HG02678 (cell line): ENCODE results near the gene BDKRB2.

ENCODE experiments used
- ATAC-seq: cut with Tn5 transposase; IDR thresholded peaks from one replicate; pipeline ENCODE4 v1.9.1; 2021; ENCODE audit warnings: mild to moderate bottlenecking, moderate library complexity; ENCODE audit not compliant: unreplicated experiment

Gene BDKRB2

GRCh38 chr14:96268431-96269358 lies 64.1 kb downstream of the BDKRB2 start:
- ATAC-seq = no peak

GRCh38 chr14:96269359-96269710 lies 64.7 kb downstream of the BDKRB2 start:
- no peak for ATAC-seq

DNA sequence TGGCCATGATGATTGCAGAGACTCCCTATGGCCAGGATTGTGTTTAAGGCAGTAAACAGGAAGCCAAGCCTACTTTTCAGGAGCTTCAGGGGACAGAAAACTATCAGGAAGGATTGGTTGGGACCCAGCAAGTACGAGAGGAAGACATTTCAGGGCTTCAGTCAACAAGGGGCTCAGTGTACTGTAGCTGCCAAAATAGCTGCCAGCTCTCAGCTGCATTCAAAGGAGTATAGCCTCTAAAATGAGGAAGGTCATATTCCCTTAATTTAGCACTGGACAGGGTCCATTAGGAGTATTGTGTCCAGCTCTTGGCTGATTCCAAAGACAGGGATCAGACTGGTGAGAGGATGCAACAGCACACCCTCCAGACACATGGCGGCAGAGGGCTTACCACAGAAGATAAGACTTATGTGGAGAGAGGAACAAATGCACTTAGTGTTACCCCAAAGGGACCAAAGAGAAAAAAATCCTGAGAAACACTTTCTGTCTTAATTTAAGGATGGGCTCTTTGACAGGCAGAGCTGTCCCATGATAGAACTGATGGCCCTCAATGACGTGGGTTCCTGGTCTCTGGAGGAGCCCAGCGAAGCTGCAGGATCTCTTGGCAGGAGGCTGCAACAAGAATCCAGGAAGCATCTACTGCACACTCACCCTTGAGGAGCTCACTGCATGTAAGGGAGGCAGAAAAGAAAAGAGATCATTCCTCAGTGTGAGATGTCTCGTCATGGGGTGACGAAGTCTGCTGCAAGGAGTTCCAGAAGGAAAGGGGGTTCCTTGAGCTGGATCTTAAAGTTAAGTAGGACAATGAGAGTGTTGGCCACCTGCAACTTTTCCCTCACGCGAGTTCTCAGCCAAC lies 66.2 kb downstream of the BDKRB2 start:
- ATAC-seq = no peak

- ATAC-seq = no peak
These were observed 66.8 kb downstream of the BDKRB2 start for GRCh38 chr14:96271421-96271762.

GRCh38 chr14:96272777-96273473 lies 68.3 kb downstream of the BDKRB2 start:
- no peak for ATAC-seq

DNA sequence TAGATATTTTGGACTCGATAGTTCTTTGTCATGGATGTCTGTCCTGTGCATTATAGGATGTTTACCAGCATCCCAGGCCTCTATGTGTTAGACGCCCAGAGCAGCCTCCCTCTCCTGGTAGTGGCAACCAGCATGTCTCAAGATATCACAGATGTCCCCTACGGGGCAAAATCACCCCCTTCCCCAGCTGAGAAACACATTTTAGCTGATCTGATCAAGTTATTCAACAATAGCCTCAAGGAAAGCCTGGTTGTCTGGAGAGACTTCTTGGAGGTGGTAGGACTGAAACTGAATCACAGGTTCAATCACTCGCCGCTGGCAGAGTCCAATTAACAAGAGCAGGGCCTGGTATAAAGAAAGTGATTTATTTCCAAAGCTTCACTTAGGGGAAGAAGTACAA lies 69.0 kb downstream of the BDKRB2 start:
- ATAC-seq = no peak

DNA sequence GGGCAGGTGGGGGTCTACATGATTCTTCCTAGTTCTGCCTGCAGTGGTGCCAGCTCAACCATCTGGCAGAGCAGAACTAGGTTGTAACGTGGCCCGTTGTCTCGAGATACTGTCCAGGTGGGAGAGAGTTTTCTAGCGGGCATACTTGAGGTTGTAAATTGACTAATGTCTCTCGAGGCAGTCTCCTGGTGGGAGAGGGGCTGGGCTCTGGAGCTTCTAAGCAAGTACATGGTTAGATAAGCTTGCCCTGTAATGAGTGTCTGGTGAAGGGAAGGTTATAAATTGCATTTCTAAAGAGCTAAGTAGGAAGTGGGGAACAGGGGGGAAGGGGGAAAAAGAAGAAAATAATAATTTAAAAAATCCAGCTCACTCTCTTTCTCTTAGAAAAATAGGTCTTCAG lies 69.5 kb downstream of the BDKRB2 start:
- no peak for ATAC-seq

GRCh38 chr14:96274543-96274942 lies 69.9 kb downstream of the BDKRB2 start:
- ATAC-seq = no peak

DNA sequence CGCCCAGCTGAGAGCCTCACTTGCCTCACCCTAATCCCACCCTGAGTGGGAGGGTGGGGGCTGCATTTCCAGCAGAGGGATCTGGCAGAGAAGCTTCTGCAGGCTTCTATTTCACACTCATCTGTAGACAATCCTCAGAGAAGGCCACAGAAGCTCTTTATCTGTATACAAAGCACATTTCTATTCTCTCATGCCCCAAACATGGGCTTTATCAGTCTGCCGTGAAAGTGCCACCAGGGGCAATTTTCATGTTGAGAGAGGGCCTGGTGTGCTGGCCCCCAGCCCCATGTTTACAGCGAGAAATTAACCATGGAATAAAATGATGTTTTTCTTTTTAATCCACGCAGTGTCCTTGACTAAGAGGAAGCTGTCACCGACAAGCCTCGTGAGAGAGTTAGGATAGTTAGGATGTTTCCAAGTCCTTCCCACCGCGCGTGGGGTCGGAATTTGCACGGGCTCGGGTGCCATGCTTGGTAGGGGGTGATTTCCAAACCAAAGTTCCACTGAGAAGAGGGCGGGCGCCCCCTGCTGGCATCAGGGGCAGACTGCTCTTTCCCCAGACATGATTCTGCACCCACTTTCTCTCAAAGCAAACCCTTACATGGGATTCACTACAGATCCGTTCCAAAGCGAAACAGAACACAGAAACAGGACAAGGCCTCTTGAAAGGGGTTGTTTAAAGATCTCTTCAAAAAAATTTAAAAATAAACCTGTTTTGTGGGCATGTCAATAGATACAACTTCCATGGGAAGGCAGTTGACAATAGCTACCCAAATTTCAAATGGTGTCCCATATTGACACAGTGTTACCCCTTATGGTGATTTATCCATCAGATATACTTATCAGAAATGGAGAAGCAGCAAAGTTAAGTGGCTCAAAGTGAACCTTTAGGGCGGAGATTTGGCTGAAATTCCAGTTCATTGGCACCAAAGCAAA lies 70.8 kb downstream of the BDKRB2 start:
- ATAC-seq = no peak

DNA sequence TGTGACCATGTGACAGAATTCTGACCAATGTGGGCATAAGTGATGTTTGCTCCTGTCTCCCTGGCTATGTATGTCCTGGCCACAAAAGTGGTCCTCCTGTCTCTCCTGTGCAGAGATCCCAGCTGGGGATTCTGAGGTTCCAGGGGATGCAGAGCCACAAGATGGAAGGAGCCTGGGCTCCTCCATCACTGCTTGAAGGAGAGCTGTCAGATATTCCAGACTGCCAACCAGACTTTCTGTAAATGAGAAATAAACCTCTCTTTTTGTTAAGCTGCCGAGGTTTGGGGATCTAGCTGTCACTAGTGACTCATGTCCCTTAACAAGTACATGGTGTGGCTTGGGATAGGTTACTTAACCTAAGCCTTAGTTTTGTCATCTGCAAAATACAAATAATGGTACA lies 73.3 kb downstream of the BDKRB2 start:
- ATAC-seq = no peak

DNA sequence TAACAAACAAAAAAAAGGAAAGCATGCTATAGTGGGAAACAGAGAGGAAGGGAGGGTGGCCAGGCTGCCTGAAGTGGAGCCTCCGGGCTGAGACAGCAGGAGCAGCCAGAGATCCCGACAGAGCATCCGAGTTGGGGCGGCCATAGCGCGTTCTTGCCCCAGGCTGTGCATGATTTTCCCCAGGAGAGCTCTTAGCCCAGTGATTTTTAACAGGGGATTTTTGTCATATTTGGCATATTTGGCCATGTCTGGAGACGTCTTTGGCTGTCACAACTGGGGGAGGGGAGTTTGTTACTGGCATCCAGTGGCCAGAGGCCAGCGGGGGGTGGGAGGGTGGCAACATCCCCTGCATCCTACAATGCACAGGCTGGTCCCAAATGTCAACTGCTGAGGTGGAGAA lies 74.9 kb downstream of the BDKRB2 start:
- no peak for ATAC-seq

DNA sequence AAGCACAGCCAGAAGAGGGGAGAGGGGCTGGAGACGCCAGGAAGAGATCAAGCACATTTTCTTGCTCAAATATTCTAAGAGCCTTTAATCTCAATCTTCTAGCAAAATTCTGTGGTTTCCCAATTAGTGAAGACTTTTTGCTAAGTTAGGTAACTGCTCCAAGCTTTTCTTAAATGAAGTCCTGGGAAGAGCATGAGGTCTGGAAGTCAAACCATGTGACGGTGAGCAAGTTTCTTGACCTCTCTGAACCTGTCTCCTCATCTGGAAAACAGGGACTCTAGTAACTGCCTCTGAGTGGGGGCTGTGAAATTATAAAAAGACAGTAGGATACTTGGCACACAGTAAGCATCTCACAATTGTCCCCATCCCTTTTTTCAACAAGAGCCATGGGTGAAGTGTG lies 75.5 kb downstream of the BDKRB2 start:
- no peak for ATAC-seq

DNA sequence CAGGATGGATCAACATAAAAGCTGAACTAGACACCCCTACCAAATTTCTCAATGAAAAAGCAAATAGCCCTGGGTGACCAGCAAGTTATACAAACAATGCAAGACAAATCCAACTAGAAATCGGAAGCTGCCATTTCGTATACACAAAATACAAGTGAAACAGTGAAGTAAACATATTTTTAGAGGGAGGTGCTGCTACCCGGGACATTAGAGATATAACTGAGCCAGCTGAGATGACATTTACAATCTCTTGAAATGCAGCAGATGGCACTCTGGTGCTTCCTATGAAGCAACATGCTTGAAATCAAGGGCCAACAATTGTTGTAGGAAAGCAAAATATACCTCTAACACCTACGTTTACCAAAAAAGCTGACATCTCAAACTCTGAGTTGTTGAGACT lies 76.8 kb downstream of the BDKRB2 start:
- no peak for ATAC-seq

- ATAC-seq = no peak
These were observed 79.4 kb downstream of the BDKRB2 start for GRCh38 chr14:96284008-96284407.

- no peak for ATAC-seq
These were observed 79.8 kb downstream of the BDKRB2 start for GRCh38 chr14:96284430-96284829.

DNA sequence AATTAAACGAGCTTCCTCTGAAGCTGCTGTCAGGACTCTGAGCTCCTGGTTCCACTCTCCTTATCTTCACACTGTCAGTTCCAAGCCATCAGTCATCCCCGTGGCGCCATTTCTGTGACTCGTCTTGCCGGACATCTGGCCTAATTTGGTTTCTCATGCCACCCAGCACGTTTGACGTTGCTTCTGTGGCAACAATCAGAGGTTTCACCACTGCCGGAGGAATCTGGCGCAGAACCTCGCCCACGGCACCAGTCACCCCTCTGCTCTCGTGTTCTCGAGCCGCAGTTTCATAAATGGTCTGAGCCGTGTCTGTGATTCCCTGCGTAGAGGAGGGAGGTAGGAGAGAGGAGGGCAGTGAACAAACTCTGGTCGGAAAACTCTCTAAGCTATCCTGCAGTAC lies 81.0 kb downstream of the BDKRB2 start:
- no peak for ATAC-seq

DNA sequence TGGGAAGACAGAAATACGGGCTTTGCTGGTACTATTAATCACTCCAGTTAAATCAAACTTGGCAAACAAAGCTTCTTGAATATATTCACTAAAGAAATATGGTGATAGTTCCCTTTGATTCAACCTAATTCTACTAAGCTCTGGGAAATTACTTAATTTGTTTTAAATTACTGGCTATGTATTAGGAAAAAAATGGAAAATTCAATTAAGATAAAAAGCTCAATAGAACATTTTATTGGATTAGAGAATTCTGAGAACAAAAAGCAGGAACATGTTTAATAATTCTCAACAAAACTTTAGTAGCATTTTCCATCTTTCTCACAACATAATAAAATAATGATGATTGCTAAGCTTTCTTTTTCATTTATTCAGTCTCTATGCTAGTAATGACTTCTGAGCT lies 81.6 kb downstream of the BDKRB2 start:
- ATAC-seq = no peak

DNA sequence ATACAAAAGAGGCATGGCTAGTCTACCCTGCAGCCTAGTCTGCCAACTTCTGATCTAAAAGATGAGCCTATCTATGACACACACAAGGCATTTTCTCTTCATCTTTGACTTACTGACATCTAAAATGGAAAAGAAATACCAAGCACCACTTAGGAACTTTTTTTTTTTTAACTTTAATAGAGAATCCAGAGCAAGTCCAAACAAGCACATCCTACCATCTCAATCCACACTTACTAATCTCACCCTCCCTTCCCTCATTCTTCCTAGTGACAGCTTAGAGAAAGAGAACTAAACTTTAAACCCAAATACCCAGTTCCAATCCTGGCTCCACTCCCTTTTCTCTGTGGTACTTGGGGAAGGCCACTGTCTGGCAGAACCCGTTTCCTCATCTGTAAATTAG lies 83.2 kb downstream of the BDKRB2 start:
- no peak for ATAC-seq
